Activated CD8-positive, alpha-beta memory T cell treated with anti-CD3 and anti-CD28 coated beads, Interleukin-2, amount 10 ng/mL, durations not matched to agents 7 days and 5 days (primary cell): Measurements from ENCODE around the gene FYB1. TPM values are rescaled to one million over a fixed set of nuclear protein-coding genes. Genes with fewer than 3 reads are reported as not detected.
A peak's percentile ranks its signal among the peaks of the same experiment; 100 is the strongest.

ENCODE experiments used
- ATAC-seq: fragments of 150-1000 bp; cut with Tn5 transposase; one replicate; pipeline ENCODE4 v1.10.0; 2021; ENCODE audit warnings: moderate library complexity
- CTCF ChIA-PET: fragments of 350-600 bp; sonication (Branson Sonifier 250); formaldehyde crosslinking; loops from one replicate; lab custom pipeline; 2021; ENCODE audit warnings: antibody characterized with exemption; lab: Charles Lee
- DNase-seq: peaks from one replicate; pipeline ENCODE4 v3.0.0-alpha.2; 2020
- H3K27ac Mint-ChIP-seq: one replicate; pipeline ENCODE4 v1.8.0; 2021; ENCODE audit warnings: mild to moderate bottlenecking, mixed read lengths
- H3K27me3 Mint-ChIP-seq: one replicate; pipeline ENCODE4 v1.8.0; 2021; ENCODE audit warnings: mixed read lengths
- H3K36me3 Mint-ChIP-seq: one replicate; pipeline ENCODE4 v1.8.0; 2021; ENCODE audit warnings: mild to moderate bottlenecking, mixed read lengths
- H3K4me1 Mint-ChIP-seq: one replicate; pipeline ENCODE4 v1.8.0; 2021; ENCODE audit warnings: mixed read lengths
- H3K4me3 Mint-ChIP-seq: one replicate; pipeline ENCODE4 v1.8.0; 2021; ENCODE audit warnings: mild to moderate bottlenecking, moderate library complexity, mixed read lengths
- H3K9me3 Mint-ChIP-seq: one replicate; pipeline ENCODE4 v1.8.0; 2022; ENCODE audit warnings: low read depth, mixed read lengths
- total RNA-seq, 2 experiments: library from RNA; stranded (reverse); gene quantifications; one replicate each; pipeline ENCODE4 v1.2.3, GENCODE V29; 2021

FYB1 gene
- total RNA-seq, 2 experiments from 2014 or later, result 198 to 270 TPM

DNA sequence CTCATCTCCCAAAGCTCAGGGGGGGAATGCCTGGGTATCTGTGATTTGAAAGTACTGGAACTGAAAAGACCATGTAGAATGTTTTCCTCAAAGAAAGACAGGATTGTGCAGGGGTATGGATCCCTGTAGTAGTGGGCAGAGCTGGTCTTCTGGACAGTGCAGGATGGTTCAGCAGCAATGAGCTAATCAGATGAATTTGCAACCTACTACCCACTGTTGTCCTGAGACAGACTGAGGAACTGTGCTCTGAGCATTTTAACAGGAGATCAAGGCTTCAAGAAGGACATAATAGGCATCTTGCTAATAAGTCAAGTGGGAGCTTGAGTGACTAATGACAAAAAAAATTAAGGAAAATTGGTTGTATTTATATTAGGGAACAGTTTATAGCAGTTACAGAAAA, 61.7 kb downstream of the FYB1 start:
- DNase-seq (no peak), ATAC-seq (no peak)
- Mint-ChIP-seq H3K27me3 (no peaks in the 10 kb centered on the region), H3K4me3 (no peak overlapping the region), H3K27ac (peak overlapping the region; percentile 6), H3K9me3 (no peaks in the 10 kb centered on the region), H3K4me1 (peaks cover 75% of the 10 kb centered on the region), H3K36me3 (peaks cover 46% of the 10 kb centered on the region)
- CTCF ChIA-PET, result interaction anchor here (0.7 to 1.3 kb wide), 7 partner anchors 20 to 125 kb away, joined by 3 to 8 read pairs (median 3); no protein-coding TSS in a partner anchor

DNA sequence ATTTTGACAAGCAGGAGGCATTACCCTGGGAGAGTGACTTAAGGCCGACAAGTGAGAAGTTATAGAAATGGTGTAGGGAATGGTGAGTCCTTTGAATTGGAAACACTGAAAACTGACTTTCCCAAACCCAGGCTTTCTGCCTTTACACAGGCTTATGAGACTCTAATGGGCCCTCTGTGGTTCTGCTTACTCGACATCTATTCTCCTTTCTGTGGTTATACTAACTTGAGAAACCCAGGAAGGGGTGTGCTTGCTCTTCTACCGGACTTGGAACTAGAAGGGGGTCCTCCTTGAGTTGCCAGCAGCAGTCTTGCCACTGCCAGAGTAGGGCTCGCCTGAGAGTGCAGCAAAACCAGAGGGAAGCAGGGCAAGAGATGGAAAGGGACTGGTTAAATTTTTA, 63.3 kb downstream of the FYB1 start:
- H3K27ac Mint-ChIP-seq, result peak overlapping the region; percentile 70
- DNase-seq, result no peak
- peak; percentile 38 for ATAC-seq
- peaks cover 80% of the 10 kb centered on the region for H3K4me1 Mint-ChIP-seq
- H3K4me3 Mint-ChIP-seq, result peak overlapping the region; percentile 24
- no peaks in the 10 kb centered on the region for H3K9me3 Mint-ChIP-seq
- H3K27me3 Mint-ChIP-seq, result no peaks in the 10 kb centered on the region
- H3K36me3 Mint-ChIP-seq, result peaks cover 55% of the 10 kb centered on the region
- CTCF ChIA-PET, result interaction anchor here (1.0 to 1.5 kb wide), 5 partner anchors 9 to 127 kb away, joined by 3 to 8 read pairs (median 3); no protein-coding TSS in a partner anchor

DNA sequence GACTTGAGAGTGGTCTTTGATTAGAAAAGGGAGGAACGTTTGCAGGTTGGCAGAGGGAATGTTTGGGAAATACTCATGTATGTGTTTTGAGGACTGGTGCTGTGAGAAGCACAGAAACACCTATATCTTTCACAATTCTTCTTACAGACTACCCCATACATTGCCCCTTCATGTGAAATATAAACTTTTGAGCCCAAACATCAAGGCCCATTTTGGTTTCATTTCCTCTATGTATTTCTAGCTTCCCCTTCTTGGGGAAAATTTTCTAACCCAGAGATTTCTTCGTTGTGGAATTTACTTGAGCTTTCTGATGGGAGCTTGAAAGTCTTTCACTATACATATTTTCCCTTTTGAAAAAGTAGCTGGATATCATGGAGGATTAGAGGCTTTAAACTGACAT, 67.6 kb downstream of the FYB1 start:
- no peak overlapping the region for H3K4me3 Mint-ChIP-seq
- ATAC-seq, result no peak

DNA sequence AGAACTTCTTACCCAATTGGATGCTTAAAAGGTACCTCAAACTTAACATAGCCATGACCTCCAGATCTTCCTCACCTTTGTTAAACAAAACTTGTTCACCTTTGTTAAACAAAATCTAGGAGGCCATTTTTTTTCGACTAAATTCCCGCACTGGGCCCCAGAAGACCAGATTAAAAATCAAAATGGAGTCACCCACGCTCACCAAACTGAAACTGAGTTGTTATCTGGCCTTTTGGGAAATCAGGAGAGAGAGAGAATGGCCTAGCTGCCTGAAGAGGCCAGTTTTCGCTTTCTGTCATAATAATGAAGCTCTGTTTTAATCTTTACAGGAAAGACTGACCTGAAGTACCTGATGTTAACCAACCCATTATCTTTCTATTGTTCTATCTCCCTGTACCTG, 69.4 kb downstream of the FYB1 start:
- peak overlapping the region; percentile 62 for H3K27ac Mint-ChIP-seq
- no peaks in the 10 kb centered on the region for H3K9me3 Mint-ChIP-seq
- H3K36me3 Mint-ChIP-seq, result peaks cover 50% of the 10 kb centered on the region

More for the DNA sequence above, 67.6 kb downstream of the FYB1 start:
- DNase-seq, result no peak
- H3K27me3 Mint-ChIP-seq, result no peaks in the 10 kb centered on the region
- CTCF ChIA-PET, result interaction anchor here (2.2 to 2.3 kb wide), 2 partner anchors 66 to 131 kb away, joined by 9 to 11 read pairs; no protein-coding TSS in a partner anchor
- H3K9me3 Mint-ChIP-seq, result no peaks in the 10 kb centered on the region
- peaks cover 65% of the 10 kb centered on the region for H3K4me1 Mint-ChIP-seq
- peak overlapping the region; percentile 69 for H3K27ac Mint-ChIP-seq
- H3K36me3 Mint-ChIP-seq, result peaks cover 48% of the 10 kb centered on the region

DNA sequence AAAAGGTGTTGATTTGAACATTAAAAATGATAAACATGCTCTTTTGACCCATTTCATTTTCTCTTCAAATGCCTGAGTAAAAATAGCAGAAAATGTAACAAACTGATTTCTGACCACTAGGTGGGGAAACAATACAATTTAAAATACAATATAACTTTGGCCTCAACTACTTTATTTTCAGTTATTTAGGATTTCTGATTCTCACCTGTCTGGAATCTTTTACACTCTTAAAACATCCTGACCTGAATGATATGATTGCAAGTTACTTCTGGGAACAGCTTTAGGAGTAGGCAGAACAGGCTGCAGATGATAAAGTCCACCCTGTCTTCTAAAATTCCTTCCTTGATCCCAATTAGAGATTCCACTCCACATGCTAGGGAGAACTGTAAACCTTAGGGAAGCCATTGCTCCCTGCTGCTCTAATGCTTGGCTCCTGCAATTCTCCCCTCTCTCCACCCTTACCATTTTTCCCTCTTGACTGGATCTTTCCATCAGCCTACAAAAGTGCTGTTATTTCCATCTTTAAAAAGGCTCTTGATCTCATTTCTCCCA, 70.3 kb downstream of the FYB1 start:
- Mint-ChIP-seq H3K27ac (peak overlapping the region; percentile 62), H3K36me3 (peaks cover 50% of the 10 kb centered on the region), H3K9me3 (no peaks in the 10 kb centered on the region), H3K4me1 (peaks cover 48% of the 10 kb centered on the region), H3K27me3 (no peaks in the 10 kb centered on the region), H3K4me3 (no peak overlapping the region)
- ATAC-seq (peak; percentile 52), DNase-seq (no peak)
- CTCF ChIA-PET, result interaction anchor here (1.6 to 2.1 kb wide), 4 partner anchors 53 to 134 kb away, joined by 6 to 14 read pairs (median 8); no protein-coding TSS in a partner anchor

More for the DNA sequence above, 69.4 kb downstream of the FYB1 start:
- CTCF ChIA-PET, result interaction anchor here (0.8 to 2.3 kb wide), 5 partner anchors 41 to 133 kb away, joined by 3 to 14 read pairs (median 9); no protein-coding TSS in a partner anchor
- no peaks in the 10 kb centered on the region for H3K27me3 Mint-ChIP-seq
- peaks cover 52% of the 10 kb centered on the region for H3K4me1 Mint-ChIP-seq
- DNase-seq (no peak), ATAC-seq (no peak)
- H3K4me3 Mint-ChIP-seq, result no peak overlapping the region

DNA sequence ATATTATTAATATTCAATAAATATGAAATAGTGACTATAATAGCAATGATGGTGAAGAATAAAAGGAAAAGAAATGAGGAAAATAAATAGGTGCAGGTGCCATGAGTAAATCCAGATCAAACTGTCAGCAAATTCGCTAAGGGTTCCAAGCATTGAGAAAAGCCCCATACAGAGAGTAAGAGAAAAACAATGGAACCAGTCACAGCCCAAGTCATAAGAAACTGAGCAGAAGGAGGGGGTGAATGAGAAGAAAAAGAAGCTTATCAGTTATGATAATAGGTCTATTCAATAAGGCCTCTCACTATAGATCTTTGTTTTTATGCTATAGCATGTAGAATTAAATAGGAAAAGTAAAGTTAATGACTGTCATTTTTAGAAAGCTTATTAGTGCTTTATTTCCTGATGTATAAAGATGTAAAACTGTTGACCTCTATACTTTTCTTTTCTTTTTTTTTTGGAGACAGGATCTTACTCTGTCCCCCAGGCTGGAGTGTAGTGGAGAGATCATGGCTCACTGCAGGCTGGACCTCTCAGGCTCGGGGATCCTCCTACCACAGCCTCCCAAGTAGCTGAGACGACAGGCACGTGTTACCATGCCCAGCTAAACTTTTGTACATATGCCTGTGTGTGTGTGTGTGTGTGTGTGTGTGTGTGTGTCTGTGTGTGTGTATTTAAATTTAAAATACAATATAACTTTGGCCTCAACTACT, 72.4 kb downstream of the FYB1 start:
- H3K27ac Mint-ChIP-seq, result no peak overlapping the region
- no peak overlapping the region for H3K4me3 Mint-ChIP-seq
- peaks cover 36% of the 10 kb centered on the region for H3K36me3 Mint-ChIP-seq
- no peak for DNase-seq
- CTCF ChIA-PET, result interaction anchor here (0.9 to 2.1 kb wide), 2 partner anchors 71 to 137 kb away, joined by 4 to 7 read pairs; no protein-coding TSS in a partner anchor
- H3K4me1 Mint-ChIP-seq, result peaks cover 28% of the 10 kb centered on the region
- H3K9me3 Mint-ChIP-seq, result no peaks in the 10 kb centered on the region
- H3K27me3 Mint-ChIP-seq, result no peaks in the 10 kb centered on the region
- no peak for ATAC-seq

DNA sequence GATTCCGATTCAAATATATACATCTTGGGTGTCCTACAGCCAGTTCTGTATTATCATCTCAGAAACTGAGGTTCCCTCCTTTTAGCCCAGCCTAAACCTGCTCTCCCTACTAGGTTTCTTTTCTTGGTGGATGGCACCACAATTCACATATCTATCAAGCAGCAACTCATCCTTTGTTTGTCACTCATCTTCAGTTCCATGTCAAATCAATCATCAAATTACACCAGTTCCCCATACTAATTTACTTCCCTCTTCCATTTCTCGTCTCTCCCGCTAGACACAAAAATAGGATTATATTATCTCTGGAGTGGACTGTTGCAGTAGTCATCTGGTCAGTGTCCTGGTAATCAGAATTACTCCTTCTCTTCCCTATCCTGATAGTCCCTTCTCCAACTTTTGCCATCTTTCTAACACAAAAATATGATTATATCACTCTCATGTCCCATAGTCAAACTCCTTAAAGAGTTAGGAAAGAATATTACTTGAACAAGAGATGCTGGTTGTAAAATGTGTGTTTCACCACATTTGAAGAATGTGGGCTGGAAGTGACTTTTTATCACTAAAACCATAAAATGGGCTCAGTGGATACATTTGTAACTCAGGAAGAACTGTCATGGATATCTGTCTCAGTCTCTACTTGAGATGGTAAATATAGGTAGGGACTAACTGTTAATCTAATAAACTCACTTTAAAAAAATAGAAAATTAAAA, 76.1 kb downstream of the FYB1 start:
- no peaks in the 10 kb centered on the region for H3K9me3 Mint-ChIP-seq
- CTCF ChIA-PET, result interaction anchor here (1.6 to 2.4 kb wide), 2 partner anchors 74 to 140 kb away, joined by 7 to 9 read pairs; no protein-coding TSS in a partner anchor
- no peak for DNase-seq
- no peaks in the 10 kb centered on the region for H3K27me3 Mint-ChIP-seq
- H3K27ac Mint-ChIP-seq, result no peak overlapping the region
- no peak overlapping the region for H3K4me3 Mint-ChIP-seq
- ATAC-seq, result no peak
- H3K36me3 Mint-ChIP-seq, result peaks cover 26% of the 10 kb centered on the region
- peaks cover 5% of the 10 kb centered on the region for H3K4me1 Mint-ChIP-seq

DNA sequence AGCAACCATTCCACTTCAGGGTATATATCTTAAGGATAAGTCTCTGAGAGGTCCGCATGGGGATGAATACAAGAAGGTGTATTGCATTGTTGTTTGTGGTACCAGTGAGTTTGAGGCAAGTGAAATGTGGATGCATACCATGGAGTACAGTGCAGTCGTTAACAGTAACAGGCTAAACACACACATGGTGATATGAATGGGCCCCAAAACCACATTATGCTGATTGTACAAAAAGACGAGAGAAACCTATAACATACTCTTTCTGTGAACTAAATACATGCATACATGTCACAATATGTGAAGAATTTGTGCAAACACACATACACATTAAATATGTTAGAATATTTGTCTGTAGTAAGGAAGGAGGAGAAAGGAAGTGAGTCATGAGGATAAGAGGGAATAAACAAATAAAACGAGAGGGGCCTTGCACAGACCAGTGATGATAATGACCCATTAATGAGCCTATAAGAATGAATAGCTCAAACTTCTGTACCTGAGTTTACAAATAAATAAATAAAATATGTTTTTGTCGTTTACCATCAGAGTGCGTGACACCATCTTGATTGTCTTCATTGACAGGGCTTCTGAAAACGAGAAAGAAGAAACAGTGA, 78.7 kb downstream of the FYB1 start:
- Mint-ChIP-seq H3K4me1 (peaks cover 11% of the 10 kb centered on the region), H3K36me3 (peaks cover 41% of the 10 kb centered on the region), H3K4me3 (no peak overlapping the region), H3K27ac (no peak overlapping the region), H3K9me3 (no peaks in the 10 kb centered on the region), H3K27me3 (no peaks in the 10 kb centered on the region)
- CTCF ChIA-PET, result no interaction called here
- DNase-seq (no peak), ATAC-seq (no peak)

DNA sequence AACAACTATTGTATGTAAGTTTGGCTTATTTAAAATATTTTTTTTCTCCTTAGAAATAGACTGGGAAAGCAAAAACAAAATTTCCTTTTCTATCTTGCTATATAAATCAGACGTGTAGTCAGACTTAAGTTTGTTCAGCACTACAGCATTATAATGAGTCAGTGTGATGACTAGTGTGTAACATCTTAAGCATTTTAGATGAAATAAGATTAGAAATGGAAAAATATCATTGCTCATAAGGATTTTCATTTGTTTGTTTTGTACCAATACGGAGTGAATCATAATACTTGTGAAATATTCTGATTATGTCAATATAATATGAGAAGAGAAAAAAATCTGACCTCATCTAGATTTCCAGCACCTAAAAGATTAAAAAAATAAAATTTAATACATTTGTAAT, 80.5 kb downstream of the FYB1 start:
- Mint-ChIP-seq H3K27ac (no peak overlapping the region), H3K9me3 (no peaks in the 10 kb centered on the region), H3K27me3 (no peaks in the 10 kb centered on the region), H3K4me1 (peaks cover 11% of the 10 kb centered on the region), H3K36me3 (peaks cover 49% of the 10 kb centered on the region), H3K4me3 (no peak overlapping the region)
- DNase-seq, result no peak
- CTCF ChIA-PET, result no interaction called here
- ATAC-seq, result no peak

DNA sequence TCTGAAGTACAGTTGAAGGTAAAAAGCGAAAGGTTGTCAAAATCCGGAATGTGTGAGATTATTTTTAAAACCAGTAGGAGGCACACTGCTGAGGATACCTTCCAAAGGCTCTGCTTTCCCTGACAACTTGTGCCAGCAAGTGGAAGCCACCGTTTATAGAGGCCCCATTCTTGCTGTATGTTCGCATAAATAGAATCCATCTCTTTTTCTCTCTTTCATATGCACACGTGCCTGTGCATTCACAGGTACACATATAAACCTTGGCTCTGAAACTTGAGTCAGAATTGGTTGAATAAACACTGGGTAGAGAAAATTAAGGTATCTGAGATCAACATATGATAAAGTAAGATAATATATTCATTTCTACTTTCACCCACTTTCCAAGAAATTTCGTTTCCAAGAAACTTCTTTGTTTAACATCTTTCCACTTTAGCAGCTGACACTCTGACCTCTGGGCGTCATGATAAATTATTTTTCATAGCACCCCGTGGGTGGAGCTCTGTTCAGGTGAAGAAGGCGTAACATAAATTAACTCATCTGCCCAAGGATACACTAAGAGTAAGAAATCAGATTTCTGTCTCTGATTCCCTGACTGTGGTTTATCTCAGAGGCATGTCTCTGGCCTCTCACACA, 81.4 kb downstream of the FYB1 start:
- CTCF ChIA-PET, result interaction anchor here (0.9 kb wide), 1 partner anchor 52 kb away, joined by 3 read pairs; no protein-coding TSS in a partner anchor
- peaks cover 56% of the 10 kb centered on the region for H3K36me3 Mint-ChIP-seq
- no peaks in the 10 kb centered on the region for H3K27me3 Mint-ChIP-seq
- peaks cover 14% of the 10 kb centered on the region for H3K4me1 Mint-ChIP-seq
- DNase-seq (no peak), ATAC-seq (no peak)
- H3K9me3 Mint-ChIP-seq, result no peaks in the 10 kb centered on the region
- no peak overlapping the region for H3K4me3 Mint-ChIP-seq
- peak overlapping the region; percentile 12 for H3K27ac Mint-ChIP-seq

DNA sequence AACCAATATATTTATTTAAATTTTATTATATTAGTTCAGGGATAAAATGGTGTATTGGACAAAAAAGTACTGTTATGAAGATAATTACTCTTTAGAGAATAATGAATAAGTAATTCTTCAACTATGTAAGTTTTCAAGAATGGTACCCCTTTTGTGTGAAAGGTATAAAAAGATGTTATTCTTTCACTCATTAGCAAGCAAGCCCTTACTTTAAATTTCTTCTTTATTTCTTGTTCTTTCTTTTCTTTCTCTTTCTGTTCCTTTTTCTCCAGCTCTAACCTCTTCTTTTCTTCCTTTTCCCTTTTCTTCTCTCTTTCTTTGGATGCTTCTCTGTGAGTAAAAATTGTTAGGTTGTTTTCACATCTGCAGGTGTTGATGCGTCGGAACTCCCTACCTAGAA, 82.0 kb downstream of the FYB1 start:
- peaks cover 59% of the 10 kb centered on the region for H3K36me3 Mint-ChIP-seq
- peaks cover 14% of the 10 kb centered on the region for H3K4me1 Mint-ChIP-seq
- H3K27me3 Mint-ChIP-seq, result no peaks in the 10 kb centered on the region
- H3K27ac Mint-ChIP-seq, result no peak overlapping the region
- H3K9me3 Mint-ChIP-seq, result no peaks in the 10 kb centered on the region
- ATAC-seq, result no peak
- no peak overlapping the region for H3K4me3 Mint-ChIP-seq
- no peak for DNase-seq
- CTCF ChIA-PET, result interaction anchor here (0.9 kb wide), 1 partner anchor 52 kb away, joined by 3 read pairs; no protein-coding TSS in a partner anchor

DNA sequence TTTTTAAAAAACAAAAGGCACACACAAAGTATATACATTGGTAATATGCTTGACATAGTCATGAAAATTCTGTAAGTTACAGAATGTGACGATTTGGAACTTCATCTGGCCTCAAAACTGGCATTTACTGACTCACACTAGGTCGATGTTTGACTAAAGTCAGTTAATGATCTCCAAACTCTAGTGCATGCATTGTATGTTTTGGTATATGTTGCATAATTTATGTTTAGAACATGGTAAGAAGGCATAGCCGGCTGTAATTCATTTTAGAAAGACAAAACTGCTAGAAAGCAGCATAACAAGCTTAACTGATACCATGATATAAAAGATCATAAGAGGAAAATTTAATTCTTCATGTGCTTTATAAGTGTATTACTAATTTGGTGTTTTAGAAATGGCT, 86.6 kb downstream of the FYB1 start:
- H3K27ac Mint-ChIP-seq, result no peak overlapping the region
- CTCF ChIA-PET, result no interaction called here

More for the DNA sequence above, 86.6 kb downstream of the FYB1 start:
- no peaks in the 10 kb centered on the region for H3K9me3 Mint-ChIP-seq
- H3K36me3 Mint-ChIP-seq, result peaks cover 81% of the 10 kb centered on the region
- no peaks in the 10 kb centered on the region for H3K27me3 Mint-ChIP-seq
- DNase-seq (no peak), ATAC-seq (no peak)
- H3K4me3 Mint-ChIP-seq, result no peak overlapping the region
- peaks cover 22% of the 10 kb centered on the region for H3K4me1 Mint-ChIP-seq
